Prostate gland (tissue), 2 donors: Measurements from ENCODE around the gene IQCB1. TPM values are rescaled to one million over a fixed set of nuclear protein-coding genes. Genes with fewer than 3 reads are reported as not detected.

Experiments used
- DNase-seq: peaks from one replicate; pipeline ENCODE4 v3.0.0-alpha.2; 2019; ENCODE audit warnings: low spot score
- H3K27ac ChIP-seq, 2 donors: fragments of 200-600 bp; sonication (generic); 2 replicates each; pipeline ENCODE4 v1.5.1; 2017 to 2019
- H3K27me3 ChIP-seq: fragments of 200-600 bp; sonication (generic); replicated peaks from 2 replicates; pipeline ENCODE4 v1.5.1; 2019; ENCODE audit not compliant: insufficient read depth
- H3K36me3 ChIP-seq, 2 donors: fragments of 200-600 bp; sonication (generic); 1 replicate in 1 of 2; 2 replicates in 1 of 2; pipeline versions ENCODE4 v1.5.1 to v1.8.1; 2017 to 2019
- H3K4me1 ChIP-seq: fragments of 200-600 bp; sonication (generic); replicated peaks from 2 replicates; pipeline ENCODE4 v1.5.1; 2019
- H3K4me3 ChIP-seq, 2 donors: fragments of 200-600 bp; sonication (generic); 2 replicates each; pipeline ENCODE4 v1.5.1; 2017 to 2019
- H3K9me3 ChIP-seq: fragments of 200-600 bp; sonication (generic); 2 replicates; pipeline ENCODE4 v1.5.1; 2017
- CTCF ChIP-seq, 4 experiments: fragments of 200-600 bp in 2 of 4; fragments of 450-650 bp in 2 of 4; sonication (generic) in 2 of 4; IDR thresholded peaks; 1 replicate in 3 of 4; 2 replicates in 1 of 4; pipeline ENCODE4 v1.5.1; 2016 to 2019; ENCODE audit warnings: antibody characterized with exemption in 4 of 4, mild to moderate bottlenecking in 2 of 4, moderate library complexity in 2 of 4
- POLR2A ChIP-seq: fragments of 450-650 bp; IDR thresholded peaks from one replicate; pipeline ENCODE4 v1.6.1; 2016; ENCODE audit warnings: antibody characterized with exemption, mild to moderate bottlenecking
- POLR2AphosphoS5 ChIP-seq: sonication (generic); formaldehyde crosslinking; IDR thresholded peaks from one replicate; pipeline ENCODE4 v1.6.1; 2017; ENCODE audit warnings: antibody characterized with exemption
- WGBS: methylation state at CpG from one replicate; pipeline ENCODE4 v1.1.5; 2018; 5-methylcytosine and 5-hydroxymethylcytosine counted together
- intact Hi-C: fragments of 100-400 bp; cut with DNase I; formaldehyde crosslinking; loops from one replicate; pipeline ENCODE4 v1.14.2; 2022
- total RNA-seq, 2 donors: library from RNA; depleted of rRNA; stranded (reverse); fragments of >200 nt; gene quantifications; one replicate each; pipeline ENCODE4 v1.1.0, GENCODE V29; 2016

Gene IQCB1
- total RNA-seq = 10 to 100 TPM; 16.2 to 17.9 TPM

- peak; percentile 97 for DNase-seq
- peak; percentile 97 for TF ChIP-seq POLR2A
- peak in 2 of 4 experiments; percentile 12 to 23 for TF ChIP-seq CTCF (IDR thresholded peaks at IDR 0.05)
- TF ChIP-seq POLR2AphosphoS5 = peak; percentile 98
- intact Hi-C loops = no loop called here
- no peaks in the 10 kb centered on the region for H3K27me3 ChIP-seq
- H3K4me3 ChIP-seq = peak within 1 kb of the TSS; percentile 75 to 77
- H3K9me3 ChIP-seq = no peaks in the 10 kb centered on the region
- no peaks in the 10 kb centered on the region for H3K4me1 ChIP-seq
- peak within 1 kb of the TSS; percentile 78 to 79 for H3K27ac ChIP-seq
- WGBS = under 1% methylated on average over 53 of the region's 54 CpGs
- H3K36me3 ChIP-seq = no peaks in the 10 kb centered on the region
Observed at GRCh38 chr3:121834671-121835464, at the start of gene IQCB1, which contains the start of gene EAF2. TSS of gene IQCB1 (minus strand) at chr3:121835060. CDS start at chr3:121828960, 6,100 bp downstream. TSS of gene EAF2 (plus strand) at chr3:121835209. CDS start at chr3:121835286, 77 bp downstream.

GRCh38 chr3:121883507-121883906 lies 48.6 kb upstream of the IQCB1 start:
- intact Hi-C loops = no loop called here
- 39% methylated on average over 1 of the region's 1 CpG for WGBS
- Histone ChIP-seq H3K36me3 (no peaks in the 10 kb centered on the region), H3K9me3 (no peaks in the 10 kb centered on the region), H3K27ac (no peak overlapping the region), H3K4me3 (no peak overlapping the region), H3K4me1 (no peaks in the 10 kb centered on the region), H3K27me3 (no peaks in the 10 kb centered on the region)
- no peak for DNase-seq
- TF ChIP-seq POLR2A (no peak), POLR2AphosphoS5 (no peak), CTCF (IDR thresholded peaks at IDR 0.05) (peak in 1 of 4 experiments; percentile 24)

- no peaks in the 10 kb centered on the region for H3K27me3 ChIP-seq
- no peak overlapping the region for H3K4me3 ChIP-seq
- no peak for DNase-seq
- no peak overlapping the region for H3K27ac ChIP-seq
- intact Hi-C loops = no loop called here
- H3K36me3 ChIP-seq = no peaks in the 10 kb centered on the region
- H3K9me3 ChIP-seq = no peaks in the 10 kb centered on the region
- H3K4me1 ChIP-seq = no peaks in the 10 kb centered on the region
- 84% methylated on average over 1 of the region's 1 CpG for WGBS
- TF ChIP-seq CTCF (IDR thresholded peaks at IDR 0.05) (no peak), POLR2A (no peak), POLR2AphosphoS5 (no peak)
Observed at GRCh38 chr3:121878411-121878810, 43.6 kb upstream of the IQCB1 start.

- Histone ChIP-seq H3K36me3 (no peaks in the 10 kb centered on the region), H3K27me3 (no peaks in the 10 kb centered on the region), H3K27ac (no peak overlapping the region), H3K4me1 (no peaks in the 10 kb centered on the region), H3K9me3 (no peaks in the 10 kb centered on the region), H3K4me3 (no peak overlapping the region)
- 55% methylated on average over 1 of the region's 1 CpG for WGBS
- no peak for TF ChIP-seq CTCF (IDR thresholded peaks at IDR 0.05)
- no peak for TF ChIP-seq POLR2A
- no peak for TF ChIP-seq POLR2AphosphoS5
- intact Hi-C loops = no loop called here
- no peak for DNase-seq
Observed at GRCh38 chr3:121871430-121871829, 36.6 kb upstream of the IQCB1 start.

GRCh38 chr3:121870717-121871116 lies 35.9 kb upstream of the IQCB1 start:
- Histone ChIP-seq H3K4me1 (no peaks in the 10 kb centered on the region), H3K27ac (no peak overlapping the region), H3K27me3 (no peaks in the 10 kb centered on the region), H3K9me3 (no peaks in the 10 kb centered on the region), H3K36me3 (no peaks in the 10 kb centered on the region), H3K4me3 (no peak overlapping the region)
- intact Hi-C loops = no loop called here
- TF ChIP-seq POLR2A (no peak), CTCF (IDR thresholded peaks at IDR 0.05) (no peak), POLR2AphosphoS5 (no peak)
- DNase-seq = no peak
